Measurements from ENCODE around the gene FOXJ3.

Gene FOXJ3

GRCh38 chr1:42335050-42335808 is at the start of gene FOXJ3:
Gene FOXJ3 (minus strand): TSS chr1:42335235. CDS start chr1:42311093, 24,142 bp downstream.
- DNase-seq (ENCODE audit: low read depth): peak; percentile 99

DNA sequence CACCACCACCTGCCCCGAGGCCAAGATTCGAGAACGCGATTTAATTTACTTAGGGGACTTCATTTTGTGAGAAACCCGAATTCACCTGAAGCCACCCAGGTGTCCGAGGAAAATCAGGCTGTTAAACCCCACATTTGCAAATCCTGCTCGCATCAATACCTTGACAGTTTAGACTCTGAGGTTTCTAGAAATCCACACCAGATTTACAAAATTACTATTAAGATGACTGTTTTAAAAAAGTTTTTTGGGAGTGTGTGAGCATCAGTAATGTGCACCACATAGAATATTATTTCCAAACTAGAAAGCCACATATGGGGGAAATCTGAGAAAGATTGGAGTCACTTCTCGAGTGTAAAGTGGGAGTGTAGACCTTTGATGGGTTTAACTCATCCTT is 46.2 kb upstream of the FOXJ3 start:
- no peak for DNase-seq (ENCODE audit: low read depth)

GRCh38 chr1:42380586-42381279 is 45.7 kb upstream of the FOXJ3 start, which contains the start of gene RIMKLA:
Gene RIMKLA (plus strand): TSS chr1:42380792. CDS start chr1:42380935, 143 bp downstream.
- DNase-seq (ENCODE audit: low read depth): no peak

DNA sequence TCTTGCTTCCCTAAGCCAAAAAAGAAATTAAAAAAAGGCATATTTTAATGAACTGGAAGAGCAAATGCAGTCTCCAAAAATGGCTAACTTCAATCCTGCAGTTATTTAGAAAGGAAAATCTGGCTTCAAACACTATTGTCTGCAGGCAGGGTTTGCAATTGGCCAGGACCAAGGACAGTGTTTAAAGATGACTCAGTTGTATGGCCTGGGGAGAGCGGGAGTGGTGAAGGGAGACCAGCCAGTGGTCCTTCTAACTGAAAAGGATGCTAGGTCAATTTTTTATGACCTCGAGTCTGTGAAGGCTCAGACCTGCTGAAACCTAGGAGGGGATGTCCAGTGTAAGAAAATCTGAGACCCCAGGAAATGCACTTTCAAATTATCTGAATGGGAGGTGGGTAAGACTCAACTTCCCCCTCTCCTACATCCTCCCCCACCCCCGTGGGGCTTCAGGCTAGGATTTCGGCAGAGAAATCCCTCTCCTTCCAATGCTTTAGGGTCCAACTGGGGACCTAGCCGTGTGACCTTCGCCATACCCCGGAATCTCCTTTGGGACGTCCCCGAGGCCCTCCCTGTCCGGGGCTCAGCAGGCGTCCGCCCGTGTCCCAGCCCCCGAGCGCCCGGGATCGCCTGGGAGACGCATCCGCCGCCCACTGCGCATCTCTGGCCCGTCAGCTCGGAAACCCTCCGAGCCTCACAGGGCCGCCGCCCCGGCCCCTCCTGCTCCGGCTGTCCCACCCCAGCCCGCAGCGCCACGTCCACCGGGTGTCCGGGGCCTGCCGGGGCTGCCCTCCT is 45.0 kb upstream of the FOXJ3 start:
- no peak for DNase-seq (ENCODE audit: low read depth)

- DNase-seq (ENCODE audit: low read depth): no peak
These were observed 37.8 kb upstream of the FOXJ3 start for GRCh38 chr1:42372796-42373195.

GRCh38 chr1:42370876-42371549 is 36.0 kb upstream of the FOXJ3 start:
- DNase-seq (ENCODE audit: low read depth): no peak

GRCh38 chr1:42369471-42369870 is 34.4 kb upstream of the FOXJ3 start:
- DNase-seq (ENCODE audit: low read depth): no peak

DNA sequence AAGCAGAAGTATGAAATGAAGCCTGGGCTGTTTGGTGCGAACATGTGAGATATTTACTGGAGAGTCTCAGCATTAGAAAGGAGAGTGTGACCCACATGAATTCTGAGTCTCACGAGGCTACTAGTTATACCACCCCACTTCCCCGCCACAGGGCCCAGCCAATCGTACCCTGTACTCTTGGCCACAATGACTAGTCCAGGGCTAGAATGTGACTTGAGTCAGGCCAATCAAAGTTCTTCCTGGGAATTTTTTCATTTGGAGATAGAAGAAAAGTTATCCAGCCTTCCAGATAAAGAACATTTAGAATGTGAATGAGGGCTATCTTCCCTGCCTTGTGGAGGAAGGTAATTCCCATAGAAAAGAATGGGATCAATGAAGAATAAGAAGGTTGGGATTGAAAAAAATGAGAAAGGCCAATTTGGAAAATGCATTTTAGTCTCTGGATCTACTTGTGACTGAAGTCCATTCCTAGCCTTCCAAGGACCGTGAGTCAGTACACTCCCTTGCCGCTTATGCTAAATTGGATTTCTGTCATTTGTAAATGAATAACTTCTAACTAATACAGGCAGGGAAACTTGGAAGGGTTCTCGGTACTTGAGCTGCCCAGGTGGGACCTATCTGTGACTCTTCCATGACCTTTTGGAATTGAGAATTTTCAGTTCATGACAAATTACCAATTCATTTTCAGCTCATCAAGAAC is 33.2 kb upstream of the FOXJ3 start:
- DNase-seq (ENCODE audit: low read depth): no peak

- no peak for DNase-seq (ENCODE audit: low read depth)
These were observed 30.1 kb upstream of the FOXJ3 start for GRCh38 chr1:42365118-42365517.

DNA sequence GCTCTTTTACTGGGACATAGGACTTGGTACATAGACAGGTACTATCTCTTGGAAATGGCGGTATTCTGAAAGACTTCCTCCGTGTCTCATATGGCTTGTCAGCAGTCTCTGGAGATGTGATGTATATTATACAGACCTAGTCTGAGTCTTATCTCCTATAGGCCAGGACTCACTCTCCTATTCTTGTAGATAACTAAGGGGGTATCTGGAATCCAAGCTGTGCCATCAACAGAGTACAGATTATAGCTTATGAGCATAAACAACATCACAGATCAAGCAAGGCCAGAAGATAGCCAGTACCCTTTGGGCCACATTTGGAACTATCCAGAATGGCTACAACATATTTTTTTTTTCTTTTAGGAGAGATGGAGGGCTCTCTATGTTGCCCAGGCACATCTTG is 29.5 kb upstream of the FOXJ3 start:
- no peak for DNase-seq (ENCODE audit: low read depth)

DNA sequence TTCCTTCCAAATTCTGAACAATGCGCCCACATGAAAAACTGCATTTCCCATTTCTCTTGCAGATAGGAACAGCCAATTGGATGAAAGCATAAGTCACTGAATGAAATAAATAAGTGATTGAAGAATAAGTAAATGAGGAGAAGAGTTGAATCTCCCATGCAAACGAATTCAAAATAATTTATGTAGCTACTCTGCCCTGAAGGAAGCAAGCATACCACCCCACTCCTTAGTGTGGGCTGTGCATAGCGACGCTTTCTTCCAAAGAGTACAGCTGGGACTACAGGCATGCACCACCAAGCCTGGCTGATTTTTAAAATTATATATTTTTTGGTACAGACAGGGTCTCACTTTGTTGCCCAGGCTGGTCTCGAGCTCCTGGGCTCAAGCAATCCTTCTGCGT is 29.1 kb upstream of the FOXJ3 start:
- no peak for DNase-seq (ENCODE audit: low read depth)

GRCh38 chr1:42359466-42359865 is 24.4 kb upstream of the FOXJ3 start:
- DNase-seq (ENCODE audit: low read depth): no peak

DNA sequence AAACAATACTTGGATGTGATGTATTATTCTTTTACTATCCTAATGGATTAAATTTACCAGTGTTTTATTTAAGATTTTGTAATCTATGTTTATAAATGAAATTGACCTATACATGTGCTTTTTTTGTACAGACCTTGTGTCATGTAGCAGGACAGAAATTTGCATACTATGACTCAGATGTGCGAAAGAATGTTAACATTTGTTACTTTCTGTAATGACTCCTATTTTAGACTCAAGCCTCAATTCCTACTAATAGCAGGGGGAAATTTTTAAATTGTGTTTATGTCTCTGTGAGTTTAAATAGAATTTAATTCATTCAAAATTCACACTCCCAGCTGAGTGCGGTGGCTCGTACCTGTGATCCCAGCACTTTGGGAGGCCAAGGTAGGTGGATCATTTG is 23.8 kb upstream of the FOXJ3 start:
- DNase-seq (ENCODE audit: low read depth): no peak

- DNase-seq (ENCODE audit: low read depth): no peak
These were observed 15.1 kb upstream of the FOXJ3 start for GRCh38 chr1:42350086-42350485.

- DNase-seq (ENCODE audit: low read depth): no peak
These were observed 13.5 kb upstream of the FOXJ3 start for GRCh38 chr1:42348498-42348897.

- DNase-seq (ENCODE audit: low read depth): no peak
These were observed 8.0 kb upstream of the FOXJ3 start for GRCh38 chr1:42343049-42343448.

- DNase-seq (ENCODE audit: low read depth): no peak
These were observed 5.9 kb upstream of the FOXJ3 start for GRCh38 chr1:42340901-42341300.

DNA sequence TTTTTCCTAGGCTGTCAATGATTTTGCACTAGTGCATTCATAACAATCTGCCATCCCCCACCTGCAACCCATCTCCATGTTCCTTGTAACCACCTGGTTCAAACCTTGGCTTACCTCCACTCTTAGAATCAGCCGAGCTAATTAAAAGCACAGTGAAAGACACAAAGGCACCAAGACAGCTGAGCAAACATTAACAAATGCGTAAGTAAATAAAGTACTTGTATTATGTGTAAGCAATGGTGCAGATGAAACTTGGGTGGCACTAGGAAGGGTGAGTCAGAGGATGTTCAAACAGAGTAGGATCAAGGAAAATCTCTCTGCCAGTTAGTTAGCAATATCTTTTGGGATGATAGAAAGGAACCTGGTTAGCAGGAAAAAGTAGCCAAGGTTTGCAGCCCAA is 5.1 kb upstream of the FOXJ3 start:
- no peak for DNase-seq (ENCODE audit: low read depth)

DNA sequence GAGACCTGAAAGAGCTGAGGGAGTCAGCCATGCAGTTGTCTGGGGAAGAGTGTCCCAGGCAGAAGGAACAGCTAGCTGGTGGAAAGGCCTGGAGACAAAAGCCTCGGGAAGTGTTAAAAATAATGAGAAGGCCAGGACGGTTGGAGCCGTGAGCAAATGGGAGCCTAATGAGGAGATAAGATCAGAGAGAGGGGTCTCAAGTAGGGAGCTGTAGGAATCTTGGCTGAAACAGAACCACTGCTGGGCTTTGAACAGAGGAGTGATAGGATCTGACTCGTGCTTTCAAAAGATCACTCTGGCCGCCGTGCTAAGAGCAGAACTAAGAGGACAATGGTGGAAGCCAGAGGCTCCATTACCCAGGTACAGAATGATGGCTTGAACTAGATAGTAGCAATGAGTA is 1.9 kb upstream of the FOXJ3 start:
- no peak for DNase-seq (ENCODE audit: low read depth)

GRCh38 chr1:42335809-42336518 is 929 bp upstream of the FOXJ3 start:
- no peak for DNase-seq (ENCODE audit: low read depth)
